MM.1S (cell line): ENCODE measurements around the gene EZH1.

ENCODE experiments used
- CTCF ChIP-seq: fragments of 300-600 bp; sonication (generic); IDR thresholded peaks from 2 replicates; pipeline ENCODE4 v1.5.1; 2016; ENCODE audit warnings: antibody characterized with exemption, low read length, mixed read lengths
- EZH2 ChIP-seq: fragments of 300-600 bp; sonication (generic); optimal IDR thresholded peaks from 2 replicates; pipeline ENCODE3; 2017; ENCODE audit warnings: low read depth, mild to moderate bottlenecking, antibody characterized with exemption, low read length, mixed read lengths
- EZH2phosphoT487 ChIP-seq: fragments of 300-600 bp; sonication (generic); IDR thresholded peaks from 2 replicates; pipeline ENCODE4 v1.6.1; 2018; ENCODE audit warnings: antibody characterized with exemption, low read length

GRCh38 chr17:42670789-42671657, 73.8 kb downstream of the EZH1 start:
- TF ChIP-seq CTCF (no peak), EZH2phosphoT487 (no peak), EZH2 (no peak)
